Spleen (tissue), 11 donors: ENCODE measurements around the gene TTC7B. TPM values are rescaled to one million over a fixed set of nuclear protein-coding genes. Genes with fewer than 3 reads are reported as not detected.

Source experiments
- DNase-seq: peaks from one replicate; pipeline ENCODE4 v3.0.0-alpha.2; 2020
- H3K27ac ChIP-seq, 8 donors: fragments of 200-600 bp; sonication (generic) in 7 of 8; 1 replicate in 4 of 8; 2 replicates in 4 of 8; pipeline versions ENCODE4 v1.5.0 to v1.8.0; 2016 to 2021; ENCODE audit warnings: inconsistent platforms in 4 of 8, mild to moderate bottlenecking in 4 of 8, moderate library complexity in 1 of 8
- H3K27me3 ChIP-seq, 7 donors: fragments of 200-600 bp; sonication (generic) in 6 of 7; replicated peaks in 1 of 7; 1 replicate in 4 of 7; 2 replicates in 3 of 7; pipeline versions ENCODE4 v1.5.0 to v1.8.0; 2016 to 2021; ENCODE audit warnings: inconsistent platforms in 3 of 7, mild to moderate bottlenecking in 1 of 7
- H3K36me3 ChIP-seq, 6 donors: fragments of 200-600 bp; sonication (generic) in 5 of 6; 1 replicate in 4 of 6; 2 replicates in 2 of 6; pipeline versions ENCODE4 v1.5.0 to v1.8.0; 2016 to 2021; ENCODE audit warnings: inconsistent platforms in 2 of 6
- H3K4me1 ChIP-seq, 6 donors: fragments of 200-600 bp; sonication (generic) in 5 of 6; 1 replicate in 3 of 6; 2 replicates in 3 of 6; pipeline versions ENCODE4 v1.5.0 to v1.8.0; 2016 to 2021; ENCODE audit warnings: inconsistent platforms in 3 of 6
- H3K4me3 ChIP-seq, 8 donors: fragments of 200-600 bp; sonication (generic) in 7 of 8; 1 replicate in 4 of 8; 2 replicates in 4 of 8; pipeline versions ENCODE4 v1.5.0 to v1.8.0; 2016 to 2021; ENCODE audit warnings: inconsistent platforms in 4 of 8, mild to moderate bottlenecking in 4 of 8, moderate library complexity in 2 of 8
- H3K9me3 ChIP-seq, 8 donors: fragments of 200-600 bp; sonication (generic) in 7 of 8; 1 replicate in 4 of 8; 2 replicates in 4 of 8; pipeline versions ENCODE4 v1.5.0 to v1.8.0; 2016 to 2021; ENCODE audit warnings: inconsistent platforms in 4 of 8
- CTCF ChIP-seq, 11 experiments: fragments of 200-600 bp in 7 of 11; fragments of 450-650 bp in 4 of 11; sonication (generic) in 4 of 11; IDR thresholded peaks in 8 of 11; conservative IDR thresholded peaks in 3 of 11; 1 replicate in 7 of 11; 2 replicates in 4 of 11; pipeline versions ENCODE4 v1.4.0 to v1.8.0; 2016 to 2021; ENCODE audit warnings: antibody characterized with exemption in 11 of 11, inconsistent platforms in 4 of 11, mild to moderate bottlenecking in 1 of 11
- POLR2A ChIP-seq, 3 donors: fragments of 450-650 bp; IDR thresholded peaks; one replicate each; pipeline ENCODE4 v1.5.1; 2017; ENCODE audit warnings: antibody characterized with exemption in 3 of 3, mild to moderate bottlenecking in 1 of 3
- POLR2AphosphoS5 ChIP-seq, 3 donors: sonication (generic); formaldehyde crosslinking; IDR thresholded peaks; one replicate each; pipeline ENCODE4 v1.5.1; 2017; ENCODE audit warnings: antibody characterized with exemption in 3 of 3
- WGBS, 5 donors: extraction: QIAGEN DNeasy Blood & Tissue Kit in 3 of 5; methylation state at CpG; one replicate each; pipeline versions ENCODE4 v1.1.5 to v1.1.7; 2013 to 2018; 5-methylcytosine and 5-hydroxymethylcytosine counted together
- intact Hi-C: fragments of 100-400 bp; cut with DNase I; formaldehyde crosslinking; loops from one replicate; pipeline ENCODE4 v1.15.0; 2023; ENCODE audit warnings: low total_unique reads
- polyA plus RNA-seq, 3 donors: library from polyadenylated mRNA; stranded (reverse); fragments of 200-250 nt; gene quantifications; one replicate each; pipeline ENCODE4 v1.2.1, GENCODE V29; 2013
- total RNA-seq, 7 donors: library from RNA; depleted of rRNA in 3 of 7; stranded (reverse); fragments of >200 nt in 3 of 7; fragmentation: NEBNext Ultra II Directional in 4 of 7; extraction: Animal tissue kit (Norgen Biotek cat#: 25700) in 4 of 7; gene quantifications; one replicate each; pipeline versions ENCODE4 v1.1.0 to v1.2.1, GENCODE V29; 2016 to 2021
- donor health status: healthy with polysubstance abuse.
- donor health status: DM: no; HTN: no; CAD: no; lungs with moderate emphysema.
- donor health status: DM: no; HTN: no; CAD: no.
- donor health status: Bipolar disorder and iron deficiency.
- donor health status: healthy.
- donor health status: DM: no; HTN: no; CAD: no.
- donor health status: DM: yes; HTN: yes; CAD: no.

Gene TTC7B
- total and polyA plus RNA-seq, 10 donors: 6.6 to 98.4 (median 62.6) TPM

GRCh38 chr14:90491911-90492531 is 324.2 kb downstream of the TTC7B start:
- Histone ChIP-seq H3K27ac (peak overlapping the region in 1 of 8 donors; percentile 12), H3K4me1 (peaks cover 0 to 22% (median 10%) of the 10 kb centered on the region in 6 donors), H3K36me3 (no peaks in the 10 kb centered on the region), H3K9me3 (no peaks in the 10 kb centered on the region), H3K27me3 (no peaks in the 10 kb centered on the region), H3K4me3 (no peak overlapping the region)
- TF ChIP-seq POLR2AphosphoS5 (IDR thresholded peaks at IDR 0.05): no peak
- TF ChIP-seq POLR2A (IDR thresholded peaks at IDR 0.05): no peak
- TF ChIP-seq CTCF (IDR thresholded peaks at IDR 0.05 in 8 of 11, conservative IDR thresholded peaks at IDR 0.05 in 3 of 11): no peak
- peak; percentile 27 for DNase-seq
- WGBS, 5 donors: 59 to 76% (median 71%) methylated on average over 11 of the region's 11 CpGs
- intact Hi-C loops: no loop called here

GRCh38 chr14:90491221-90491885 is 324.9 kb downstream of the TTC7B start:
- H3K4me3 ChIP-seq: no peak overlapping the region
- 57 to 81% (median 69%) methylated on average over 9 of the region's 9 CpGs for WGBS, 5 donors
- H3K36me3 ChIP-seq: no peaks in the 10 kb centered on the region
- peaks cover 0 to 27% (median 15%) of the 10 kb centered on the region in 6 donors for H3K4me1 ChIP-seq
- intact Hi-C loops: no loop called here
- H3K27me3 ChIP-seq: no peaks in the 10 kb centered on the region
- DNase-seq: peak; percentile 70
- TF ChIP-seq POLR2AphosphoS5 (IDR thresholded peaks at IDR 0.05) (peak; percentile 47 to 77 (median 75)), CTCF (IDR thresholded peaks at IDR 0.05 in 8 of 11, conservative IDR thresholded peaks at IDR 0.05 in 3 of 11) (no peak)
- peak overlapping the region in 1 of 8 donors; percentile 12 for H3K27ac ChIP-seq
- H3K9me3 ChIP-seq: no peaks in the 10 kb centered on the region

- no peaks in the 10 kb centered on the region for H3K27me3 ChIP-seq
Measured at GRCh38 chr14:90490720-90491050, 325.5 kb downstream of the TTC7B start.

More at GRCh38 chr14:90490720-90491050, 325.5 kb downstream of the TTC7B start:
- Histone ChIP-seq H3K4me3 (no peak overlapping the region), H3K4me1 (peaks cover 0 to 33% (median 16%) of the 10 kb centered on the region in 6 donors), H3K27ac (no peak overlapping the region), H3K9me3 (no peaks in the 10 kb centered on the region), H3K36me3 (no peaks in the 10 kb centered on the region)
- intact Hi-C loops: no loop called here
- WGBS, 5 donors: 84 to 91% (median 90%) methylated on average over 1 to 3 of the region's 3 CpGs
- DNase-seq: no peak
- no peak for TF ChIP-seq POLR2A (IDR thresholded peaks at IDR 0.05)
- no peak for TF ChIP-seq CTCF (IDR thresholded peaks at IDR 0.05 in 8 of 11, conservative IDR thresholded peaks at IDR 0.05 in 3 of 11)
- no peak for TF ChIP-seq POLR2AphosphoS5 (IDR thresholded peaks at IDR 0.05)
